A549 treated with AZD9567 at 1 μM for 4 hours (cell line): Measurements from ENCODE around the gene BZW2. TPM values are rescaled to one million over a fixed set of nuclear protein-coding genes. Genes with fewer than 3 reads are reported as not detected.

ENCODE experiments used
- total RNA-seq: library from RNA; stranded (reverse); fragments of 200-300 nt; extraction: Qiagen RNA extraction; gene quantifications from 5 replicates; pipeline ENCODE4 v1.2.3, GENCODE V29; 2022; ENCODE audit not compliant: insufficient read depth

BZW2 gene
- 94.1 to 106 TPM (median 98.1 TPM) in 5 replicates for total RNA-seq

DNA sequence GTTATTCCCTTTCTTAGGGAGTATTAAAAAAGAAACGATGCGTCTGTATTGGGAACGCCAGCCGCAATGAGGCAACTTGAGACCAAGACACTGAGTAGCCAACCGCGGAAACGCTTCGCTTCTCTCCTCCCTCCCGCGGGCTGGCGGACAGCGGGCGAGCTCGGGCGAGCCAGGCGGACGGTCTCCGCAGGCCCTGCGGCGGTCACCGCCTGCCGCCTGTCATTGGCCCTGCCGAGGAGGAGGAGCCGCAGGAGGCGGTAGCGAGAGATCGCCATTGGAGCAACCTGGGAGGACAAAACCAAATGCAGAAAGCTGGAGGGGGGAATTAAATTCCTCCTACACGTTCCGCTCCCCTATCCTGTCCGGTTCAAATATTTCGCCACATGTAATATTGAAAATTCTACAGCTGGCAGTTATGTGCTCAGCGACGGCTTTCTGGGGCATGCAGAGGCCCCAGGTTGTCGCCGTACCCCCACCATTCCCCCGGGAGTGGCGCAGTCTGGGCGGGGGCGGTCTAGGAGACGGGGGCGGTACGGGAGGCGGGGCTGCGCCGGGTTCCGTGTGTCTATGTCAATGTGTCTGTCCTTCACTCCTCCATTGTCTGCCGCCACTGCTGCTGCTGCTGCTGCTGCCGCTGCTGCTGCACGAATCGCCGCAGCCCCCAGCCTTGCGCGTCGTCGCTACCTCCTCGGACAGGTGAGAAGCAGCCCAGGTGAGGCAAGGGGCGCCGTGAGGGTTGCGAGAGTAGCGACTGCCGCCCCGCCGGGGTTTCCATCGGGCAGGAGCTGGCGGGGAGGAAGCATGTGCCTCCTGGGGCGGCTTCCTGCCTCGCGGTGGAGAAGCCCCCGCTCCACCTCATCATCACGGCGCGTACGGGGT lies at the start of gene BZW2, which contains the start of gene ANKMY2:
Gene BZW2 (plus strand): TSS at position 589 of the 879 bp plus-strand sequence. CDS start 19,263 bp downstream, outside the sequence.
Gene ANKMY2 (minus strand): TSS at position 162 of the 879 bp plus-strand sequence. CDS start 181 bp downstream, outside the sequence.

DNA sequence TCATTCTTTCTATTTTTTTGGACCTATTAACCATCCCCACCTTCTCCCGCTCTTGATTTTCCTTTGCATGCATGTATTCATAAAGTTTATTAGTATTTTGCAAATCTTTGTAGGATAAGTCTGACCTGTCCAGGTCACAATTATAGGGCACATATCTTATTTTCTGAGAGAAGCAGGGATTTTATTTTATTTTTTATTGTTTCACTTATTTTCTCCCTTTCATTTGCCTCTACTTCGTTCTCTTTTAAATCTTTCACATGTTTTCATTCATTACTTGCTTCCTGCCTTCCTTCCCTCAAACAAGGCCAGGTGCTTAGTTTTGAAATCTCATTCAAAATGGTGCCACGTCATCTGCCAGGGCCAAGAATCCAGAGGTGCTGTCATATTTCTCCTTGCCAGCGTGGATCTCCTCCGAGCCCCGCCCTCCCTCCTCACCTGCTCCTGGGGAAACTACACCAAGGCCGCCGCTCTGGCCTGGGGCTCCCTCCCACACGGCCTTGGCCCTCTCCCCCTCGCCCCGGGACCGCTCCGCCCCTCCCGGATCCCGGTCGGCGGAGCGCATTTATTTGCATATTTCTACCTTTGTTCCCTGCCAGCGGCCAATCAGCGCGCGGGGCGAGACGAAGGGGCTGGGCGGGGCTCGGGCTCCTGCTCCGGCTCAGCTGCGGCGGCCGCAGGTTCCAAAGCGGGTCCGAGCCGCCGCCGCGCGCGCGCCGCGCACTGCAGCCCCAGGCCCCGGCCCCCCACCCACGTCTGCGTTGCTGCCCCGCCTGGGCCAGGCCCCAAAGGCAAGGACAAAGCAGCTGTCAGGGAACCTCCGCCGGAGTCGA lies 107.3 kb downstream of the BZW2 start, which contains the start of gene TSPAN13:
Gene TSPAN13 (plus strand): TSS at position 654 of the 830 bp plus-strand sequence. CDS start 213 bp downstream, outside the sequence.

Other genes with a start within 250 kb of the BZW2 start
- 0.55 to 0.84 TPM (median 0.73 TPM) in 4 of 5 replicates, not detected in the other for gene CRPPA, start 224.6 kb upstream of the BZW2 start, total RNA-seq
- gene SOSTDC1, start 180.4 kb upstream of the BZW2 start, total RNA-seq, result not detected in 5 replicates
- not detected in 5 replicates for gene LRRC72, start 119.4 kb upstream of the BZW2 start, total RNA-seq
- 12.1 to 14.6 TPM (median 14.2 TPM) in 5 replicates for gene ANKMY2, start 427 bp upstream of the BZW2 start, total RNA-seq
- 12.1 to 17.9 TPM (median 15.7 TPM) in 5 replicates for gene TSPAN13, start 107.6 kb downstream of the BZW2 start, total RNA-seq
- gene AGR2, start 158.8 kb downstream of the BZW2 start, total RNA-seq, result 92.3 to 144 TPM (median 108 TPM) in 5 replicates
- 0.17 to 0.21 TPM in 2 of 5 replicates, not detected in the others for gene AGR3, start 235.8 kb downstream of the BZW2 start, total RNA-seq